ENCODE data around the gene TMEM45A. TPM values are rescaled to one million over a fixed set of nuclear protein-coding genes. Genes with fewer than 3 reads are reported as not detected.

Gene TMEM45A
- total RNA-seq, 4 donors from 2014 or later = 1.8 to 25.1 (median 5.1) TPM

DNA sequence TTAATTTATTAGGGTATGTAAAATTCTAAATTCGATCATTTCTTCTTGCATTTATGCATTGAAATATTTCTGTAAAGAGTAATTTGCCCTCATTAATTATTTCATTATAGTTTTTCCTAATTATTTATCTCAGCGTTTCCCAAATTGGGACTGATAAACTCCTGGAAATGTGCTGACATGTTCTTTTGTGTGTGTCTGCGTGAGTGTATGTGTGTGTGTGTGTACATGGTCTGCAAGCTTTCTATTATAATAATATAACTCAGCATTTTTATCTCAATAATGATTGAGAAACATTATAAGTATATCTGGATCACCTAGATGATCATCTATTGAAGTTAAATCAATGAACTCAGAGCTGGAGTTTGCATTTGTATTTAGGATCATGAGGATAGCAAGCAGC, 38.7 kb downstream of the TMEM45A start:
- no peak overlapping the region for H3K4me3 ChIP-seq

DNA sequence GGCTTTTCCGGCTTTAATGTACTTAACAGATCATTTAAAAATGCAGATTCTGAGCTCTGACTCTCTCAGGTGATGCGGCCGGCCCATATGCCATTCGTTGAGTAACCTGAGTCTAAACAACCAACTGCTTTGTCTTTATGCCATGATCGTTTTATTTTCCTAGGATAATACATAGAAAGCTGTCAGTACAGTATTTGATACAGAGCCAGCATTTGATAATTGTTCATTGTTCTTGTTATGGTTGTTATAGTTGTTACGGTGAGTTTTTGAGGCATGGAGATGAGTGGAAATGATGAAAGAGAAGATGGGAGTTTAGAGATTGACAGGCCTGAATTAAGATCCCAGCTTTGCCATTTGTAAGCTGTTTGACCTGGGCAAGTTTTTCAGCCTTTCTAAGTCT, 40.0 kb downstream of the TMEM45A start:
- WGBS, 2 donors = 81 to 88% methylated on average over 6 of the region's 6 CpGs
- Histone ChIP-seq H3K9me3 (no peaks in the 10 kb centered on the region), H3K27me3 (no peaks in the 10 kb centered on the region), H3K4me3 (no peak overlapping the region), H3K27ac (no peak overlapping the region), H3K4me1 (no peaks in the 10 kb centered on the region), H3K36me3 (no peaks in the 10 kb centered on the region)
- intact Hi-C loops (cut with DNase I) = no loop called here
- DNase-seq = no peak
- TF ChIP-seq CTCF (IDR thresholded peaks at IDR 0.05) (no peak), POLR2A (IDR thresholded peaks at IDR 0.05) (no peak)

More for the DNA sequence above, 38.7 kb downstream of the TMEM45A start:
- H3K27ac ChIP-seq = no peak overlapping the region
- no peaks in the 10 kb centered on the region for H3K27me3 ChIP-seq
- DNase-seq = no peak
- peaks cover 0 to 12% (median 3%) of the 10 kb centered on the region in 3 donors for H3K4me1 ChIP-seq
- no peak for TF ChIP-seq CTCF (IDR thresholded peaks at IDR 0.05)
- no peak for TF ChIP-seq POLR2A (IDR thresholded peaks at IDR 0.05)
- intact Hi-C loops (cut with DNase I) = no loop called here
- WGBS, 2 donors = 82% methylated on average over 3 of the region's 3 CpGs
- no peaks in the 10 kb centered on the region for H3K9me3 ChIP-seq
- no peaks in the 10 kb centered on the region for H3K36me3 ChIP-seq

GRCh38 chr3:100533176-100533575, 40.8 kb downstream of the TMEM45A start:
- no peak overlapping the region for H3K4me3 ChIP-seq
- no peaks in the 10 kb centered on the region for H3K9me3 ChIP-seq
- H3K4me1 ChIP-seq = no peaks in the 10 kb centered on the region
- DNase-seq = no peak
- TF ChIP-seq CTCF (IDR thresholded peaks at IDR 0.05) = no peak
- no peak for TF ChIP-seq POLR2A (IDR thresholded peaks at IDR 0.05)
- no peaks in the 10 kb centered on the region for H3K27me3 ChIP-seq
- 68 to 69% methylated on average over 3 of the region's 3 CpGs for WGBS, 2 donors
- intact Hi-C loops (cut with DNase I) = no loop called here
- no peak overlapping the region for H3K27ac ChIP-seq
- H3K36me3 ChIP-seq = no peaks in the 10 kb centered on the region

- H3K4me3 ChIP-seq = no peak overlapping the region
- intact Hi-C loops (cut with DNase I) = no loop called here
- DNase-seq = no peak
- no peaks in the 10 kb centered on the region for H3K9me3 ChIP-seq
- H3K27me3 ChIP-seq = no peaks in the 10 kb centered on the region
- no peak overlapping the region for H3K27ac ChIP-seq
- no peaks in the 10 kb centered on the region for H3K4me1 ChIP-seq
- TF ChIP-seq POLR2A (IDR thresholded peaks at IDR 0.05) = no peak
- no peaks in the 10 kb centered on the region for H3K36me3 ChIP-seq
- WGBS, 2 donors = 85 to 100% methylated on average over 1 of the region's 1 CpG
Measured at GRCh38 chr3:100535610-100535943, 43.2 kb downstream of the TMEM45A start.

DNA sequence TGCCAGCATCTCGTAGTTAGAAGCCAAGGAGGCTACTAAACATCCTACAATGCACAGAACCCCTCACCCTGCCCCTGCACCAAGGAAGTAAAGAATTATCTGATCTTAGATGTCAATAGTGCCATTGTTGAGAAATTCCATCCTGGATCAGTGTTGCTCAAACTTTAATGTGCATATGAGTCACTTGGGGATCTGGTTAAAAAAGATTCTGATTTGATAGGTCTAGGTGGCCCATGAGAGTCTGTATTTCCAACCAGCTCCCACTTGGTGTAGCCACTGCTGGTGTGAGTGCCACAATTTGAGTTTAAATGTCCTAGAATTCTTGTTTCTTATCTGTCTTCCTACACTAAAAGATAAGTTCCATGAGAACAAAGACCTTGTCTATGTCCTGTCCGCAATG, 43.7 kb downstream of the TMEM45A start:
- intact Hi-C loops (cut with DNase I) = no loop called here
- no peaks in the 10 kb centered on the region for H3K4me1 ChIP-seq
- no peak overlapping the region for H3K27ac ChIP-seq
- H3K9me3 ChIP-seq = no peaks in the 10 kb centered on the region
- no peak for TF ChIP-seq POLR2A (IDR thresholded peaks at IDR 0.05)
- TF ChIP-seq CTCF (IDR thresholded peaks at IDR 0.05) = no peak
- no peak for DNase-seq
- H3K27me3 ChIP-seq = no peaks in the 10 kb centered on the region
- H3K36me3 ChIP-seq = no peaks in the 10 kb centered on the region
- H3K4me3 ChIP-seq = no peak overlapping the region
- WGBS, 2 donors = 94 to 98% methylated on average over 2 of the region's 2 CpGs

GRCh38 chr3:100537646-100538338, 45.4 kb downstream of the TMEM45A start:
- H3K27ac ChIP-seq = no peak overlapping the region
- no peak overlapping the region for H3K4me3 ChIP-seq
- H3K4me1 ChIP-seq = no peaks in the 10 kb centered on the region
- no peaks in the 10 kb centered on the region for H3K9me3 ChIP-seq
- intact Hi-C loops (cut with DNase I) = no loop called here
- no peaks in the 10 kb centered on the region for H3K27me3 ChIP-seq
- DNase-seq = no peak
- H3K36me3 ChIP-seq = no peaks in the 10 kb centered on the region
- 78 to 83% methylated on average over 5 of the region's 5 CpGs for WGBS, 2 donors
- TF ChIP-seq POLR2A (IDR thresholded peaks at IDR 0.05) (no peak), CTCF (IDR thresholded peaks at IDR 0.05) (no peak)
